ENCODE measurements around the gene ADGRD2.

DNA sequence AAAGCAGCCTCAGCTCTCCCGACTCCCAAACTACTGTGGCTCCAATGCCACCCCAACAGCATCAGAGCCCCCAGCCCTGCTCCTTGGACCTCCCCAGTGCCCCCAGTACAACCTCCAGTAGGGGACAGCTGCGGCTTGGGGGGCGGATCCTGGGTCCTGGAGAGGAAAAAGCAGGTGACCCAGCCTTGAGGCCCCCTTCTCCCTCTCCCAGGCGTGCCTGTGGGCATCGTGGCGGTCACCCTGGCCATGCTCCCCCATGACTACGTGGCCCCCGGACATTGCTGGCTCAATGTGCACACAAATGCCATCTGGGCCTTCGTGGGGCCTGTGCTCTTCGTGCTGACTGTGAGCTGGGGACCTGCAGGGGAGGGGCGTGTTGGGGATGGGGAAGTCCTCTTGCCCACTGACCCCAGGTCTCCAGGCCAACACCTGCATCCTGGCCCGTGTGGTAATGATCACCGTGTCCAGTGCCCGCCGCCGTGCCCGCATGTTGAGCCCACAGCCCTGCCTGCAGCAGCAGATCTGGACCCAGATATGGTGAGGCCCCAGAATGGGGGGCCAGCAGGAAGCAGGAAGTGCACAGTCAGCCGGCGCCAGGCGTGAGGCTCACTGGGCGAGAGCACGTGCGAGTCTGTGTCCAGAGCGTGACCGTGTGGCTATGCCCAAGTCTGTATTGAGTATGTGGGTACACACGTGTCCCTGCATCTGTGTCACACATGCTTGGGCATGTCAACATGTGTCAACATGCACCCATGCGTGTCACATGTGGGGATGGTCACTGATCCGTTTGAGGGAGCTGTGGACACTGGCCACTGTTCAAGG is 19.0 kb downstream of the ADGRD2 start:
- TF ChIP-seq LEF1 (IDR thresholded peaks at IDR 0.05; ENCODE audit: borderline replicate concordance) (no peak), BHLHE40 (IDR thresholded peaks at IDR 0.05; ENCODE audit: borderline replicate concordance) (no peak), TARDBP (IDR thresholded peaks at IDR 0.05) (no peak), FOXM1 (IDR thresholded peaks at IDR 0.05; ENCODE audit: borderline replicate concordance) (no peak), SP1 (IDR thresholded peaks at IDR 0.05) (no peak), ELF4 (IDR thresholded peaks at IDR 0.05) (no peak), FOXA1 (IDR thresholded peaks at IDR 0.05) (no peak), FOXK2 (IDR thresholded peaks at IDR 0.05) (no peak), CTBP1 (IDR thresholded peaks at IDR 0.05; ENCODE audit: borderline replicate concordance) (no peak)
